DMS 273 (cell line): ENCODE data around the gene PMFBP1.

Source experiments
- DNase-seq: peaks from one replicate; lab custom pipeline; 2025; ENCODE audit not compliant: unreplicated experiment; lab: John Stamatoyannopoulos, UW

The PMFBP1 gene, protein sequence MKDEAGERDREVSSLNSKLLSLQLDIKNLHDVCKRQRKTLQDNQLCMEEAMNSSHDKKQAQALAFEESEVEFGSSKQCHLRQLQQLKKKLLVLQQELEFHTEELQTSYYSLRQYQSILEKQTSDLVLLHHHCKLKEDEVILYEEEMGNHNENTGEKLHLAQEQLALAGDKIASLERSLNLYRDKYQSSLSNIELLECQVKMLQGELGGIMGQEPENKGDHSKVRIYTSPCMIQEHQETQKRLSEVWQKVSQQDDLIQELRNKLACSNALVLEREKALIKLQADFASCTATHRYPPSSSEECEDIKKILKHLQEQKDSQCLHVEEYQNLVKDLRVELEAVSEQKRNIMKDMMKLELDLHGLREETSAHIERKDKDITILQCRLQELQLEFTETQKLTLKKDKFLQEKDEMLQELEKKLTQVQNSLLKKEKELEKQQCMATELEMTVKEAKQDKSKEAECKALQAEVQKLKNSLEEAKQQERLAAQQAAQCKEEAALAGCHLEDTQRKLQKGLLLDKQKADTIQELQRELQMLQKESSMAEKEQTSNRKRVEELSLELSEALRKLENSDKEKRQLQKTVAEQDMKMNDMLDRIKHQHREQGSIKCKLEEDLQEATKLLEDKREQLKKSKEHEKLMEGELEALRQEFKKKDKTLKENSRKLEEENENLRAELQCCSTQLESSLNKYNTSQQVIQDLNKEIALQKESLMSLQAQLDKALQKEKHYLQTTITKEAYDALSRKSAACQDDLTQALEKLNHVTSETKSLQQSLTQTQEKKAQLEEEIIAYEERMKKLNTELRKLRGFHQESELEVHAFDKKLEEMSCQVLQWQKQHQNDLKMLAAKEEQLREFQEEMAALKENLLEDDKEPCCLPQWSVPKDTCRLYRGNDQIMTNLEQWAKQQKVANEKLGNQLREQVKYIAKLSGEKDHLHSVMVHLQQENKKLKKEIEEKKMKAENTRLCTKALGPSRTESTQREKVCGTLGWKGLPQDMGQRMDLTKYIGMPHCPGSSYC

DNA sequence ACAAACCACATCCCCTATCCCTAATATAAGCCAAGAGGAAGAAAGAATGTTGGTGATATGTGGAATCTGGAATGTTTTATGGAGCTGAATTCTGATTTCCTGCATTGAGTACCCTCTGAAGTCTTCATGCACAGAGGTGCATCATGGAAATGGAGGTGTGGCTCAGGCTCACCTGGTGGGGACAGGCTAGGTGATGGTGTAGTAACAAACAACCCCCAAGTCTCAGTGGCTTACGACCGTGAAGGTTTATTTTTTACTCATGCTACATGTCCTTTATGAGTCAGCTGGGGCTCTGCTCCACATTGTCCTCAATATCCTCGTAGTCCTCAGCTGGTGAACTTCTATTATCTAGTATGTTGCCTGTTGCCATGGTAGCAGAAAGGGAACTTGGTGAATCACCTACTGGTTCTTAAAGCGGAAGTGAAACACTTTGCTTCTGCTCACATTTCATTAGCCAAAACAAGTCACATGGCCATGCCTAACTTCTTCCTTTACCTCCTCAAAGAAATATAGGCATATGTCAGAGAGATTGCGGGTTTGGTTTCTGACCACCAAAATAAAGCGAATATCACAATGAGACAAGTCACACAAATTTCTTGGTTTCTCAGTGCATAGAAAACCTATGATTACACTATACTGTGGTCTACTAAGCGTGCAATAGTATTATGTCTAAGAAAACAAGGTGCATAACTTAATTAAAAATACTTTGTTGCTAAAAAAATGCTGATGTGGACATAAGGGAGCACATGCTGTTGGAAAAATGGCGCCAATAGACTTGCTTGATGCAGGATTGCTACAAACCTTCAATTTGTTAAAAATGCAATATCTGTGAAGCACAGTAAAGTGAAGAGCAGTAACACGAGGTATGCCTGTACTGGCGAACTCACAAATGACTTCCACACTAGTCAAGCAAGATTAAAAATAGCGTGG is at the start of gene PMFBP1:
PMFBP1 (minus strand) TSS at position 51 of the 930 bp plus-strand sequence. CDS start 947 bp downstream, outside the sequence.
- DNase-seq, result peak; percentile 87

DNA sequence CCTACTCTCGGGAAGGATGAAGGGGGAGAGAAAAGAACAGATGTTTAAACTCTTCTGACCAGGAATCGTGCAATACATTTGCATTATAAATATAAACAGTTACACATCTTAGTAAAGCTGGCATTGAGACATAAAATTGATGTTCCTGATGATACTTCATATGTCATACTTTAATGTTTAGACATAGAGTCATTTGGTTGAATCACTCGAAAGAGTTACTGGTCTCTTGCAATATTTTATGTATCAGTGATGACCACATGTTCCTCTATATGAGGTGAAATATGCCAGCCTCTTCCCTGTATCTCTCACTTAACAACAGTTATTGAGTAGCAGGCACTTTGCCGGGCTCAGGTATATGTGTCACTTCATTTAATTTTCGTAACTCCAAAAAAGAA is 49.7 kb upstream of the PMFBP1 start:
- peak; percentile 51 for DNase-seq

DNA sequence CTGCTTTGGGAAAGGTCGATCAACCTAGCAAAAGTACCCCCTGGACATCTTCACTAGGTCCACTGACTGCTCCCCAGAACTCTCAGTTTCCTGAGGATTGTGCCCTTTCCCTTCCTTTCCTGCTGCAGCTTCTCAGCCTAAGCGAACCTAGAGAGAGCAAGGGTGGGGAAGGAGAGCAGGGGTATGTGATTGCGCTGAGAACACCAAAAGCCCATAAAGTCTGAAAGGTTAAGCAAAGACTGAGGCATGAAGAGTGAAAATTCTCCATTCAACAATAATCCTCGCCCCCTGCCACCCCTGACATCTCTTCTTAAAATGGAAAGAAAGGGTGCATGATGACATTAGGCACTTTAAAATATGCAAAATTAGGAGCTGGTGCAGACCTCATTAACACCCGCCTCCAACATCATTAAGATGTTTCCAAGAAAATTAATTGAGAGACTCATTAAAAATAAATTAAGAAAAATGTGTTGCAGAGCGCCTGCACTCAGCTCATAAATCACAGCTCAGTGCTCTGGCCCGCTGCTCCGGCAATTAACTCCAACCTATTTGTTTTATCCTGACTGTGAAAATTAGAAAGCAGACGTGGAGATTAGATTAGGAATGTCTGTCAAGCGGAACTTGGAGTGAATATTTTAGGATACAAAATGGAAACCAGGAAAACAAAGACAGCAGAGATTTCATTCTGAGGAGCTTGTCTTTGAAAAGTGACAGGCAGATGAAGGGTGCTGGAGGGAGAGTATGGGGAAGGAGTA is 49.1 kb upstream of the PMFBP1 start:
- DNase-seq, result peak; percentile 79

DNA sequence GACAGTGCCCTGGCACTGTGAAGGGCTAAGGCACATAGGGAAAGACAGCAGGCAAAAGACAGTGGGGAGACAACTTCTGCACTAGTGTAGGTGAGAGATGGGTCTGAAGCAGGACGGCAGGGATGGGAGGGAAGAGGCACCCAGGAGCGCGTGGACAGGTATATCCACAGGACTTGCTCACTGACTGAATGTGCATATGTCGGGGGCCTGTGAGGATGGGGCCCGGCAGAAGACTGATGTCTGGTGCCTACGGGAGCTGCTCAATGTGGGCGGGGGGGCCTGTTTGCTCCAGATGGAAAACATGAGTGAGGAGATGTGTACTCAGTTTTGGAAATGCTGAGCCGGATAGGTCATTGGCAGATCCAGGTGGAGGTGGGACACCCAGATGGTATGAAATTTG is 47.3 kb upstream of the PMFBP1 start:
- DNase-seq, result no peak

DNA sequence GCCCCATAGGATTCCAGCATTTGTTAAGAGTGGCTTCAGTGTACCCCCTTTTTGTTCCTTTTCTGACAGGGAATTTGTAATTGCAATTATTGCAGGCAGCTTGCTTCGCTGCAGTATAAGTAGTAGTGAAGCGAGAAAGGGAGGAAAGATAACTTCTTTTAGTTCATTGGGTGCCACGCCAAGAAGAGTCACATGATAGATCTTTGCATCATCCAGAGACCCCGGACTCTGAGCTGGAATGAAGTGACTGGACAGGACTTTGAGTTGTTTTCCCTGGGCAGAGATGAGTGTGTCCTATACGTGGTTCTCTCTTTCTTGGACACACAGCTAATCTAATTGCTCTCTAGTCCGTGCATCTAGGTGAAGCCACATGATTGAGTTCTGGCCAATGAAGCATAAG is 44.8 kb upstream of the PMFBP1 start:
- DNase-seq, result no peak

DNA sequence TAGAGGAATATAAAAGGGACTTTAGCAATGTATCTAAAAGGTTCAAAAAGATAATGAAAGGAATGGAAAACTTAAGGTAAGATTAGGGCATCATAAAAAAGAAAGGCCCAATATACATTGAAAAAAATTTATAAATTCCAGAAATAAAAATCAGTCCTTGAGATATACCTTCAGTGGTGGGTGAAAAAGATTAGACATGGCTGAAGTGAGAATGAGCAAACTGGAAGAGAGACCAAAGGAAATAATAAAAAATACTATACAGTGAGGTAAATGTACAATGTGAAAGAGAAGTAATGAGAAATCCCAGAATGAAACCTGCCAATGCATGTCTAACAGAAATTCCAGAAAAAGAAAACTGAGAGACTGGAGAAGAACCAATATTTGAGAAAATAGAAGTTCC is 42.9 kb upstream of the PMFBP1 start:
- no peak for DNase-seq

DNA sequence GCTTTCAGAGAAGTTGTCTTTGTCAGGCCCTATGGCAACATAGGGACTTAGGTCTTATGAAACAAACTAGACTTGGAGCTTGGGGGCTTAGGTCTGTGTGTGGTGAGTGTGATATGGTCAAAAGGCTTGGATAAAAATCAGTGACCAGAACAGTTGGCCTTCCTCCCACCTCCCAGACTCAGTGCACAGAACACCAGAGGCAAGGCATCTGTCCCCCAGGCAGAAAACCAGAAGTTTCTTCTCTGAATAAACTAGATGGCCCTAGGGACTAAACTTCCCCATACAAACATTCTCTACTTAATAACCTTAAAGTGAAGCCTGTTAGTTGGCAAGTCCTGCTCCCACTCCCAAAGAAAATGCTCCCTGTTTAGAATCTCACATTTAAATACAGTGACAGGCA is 39.2 kb upstream of the PMFBP1 start:
- DNase-seq, result peak; percentile 32

DNA sequence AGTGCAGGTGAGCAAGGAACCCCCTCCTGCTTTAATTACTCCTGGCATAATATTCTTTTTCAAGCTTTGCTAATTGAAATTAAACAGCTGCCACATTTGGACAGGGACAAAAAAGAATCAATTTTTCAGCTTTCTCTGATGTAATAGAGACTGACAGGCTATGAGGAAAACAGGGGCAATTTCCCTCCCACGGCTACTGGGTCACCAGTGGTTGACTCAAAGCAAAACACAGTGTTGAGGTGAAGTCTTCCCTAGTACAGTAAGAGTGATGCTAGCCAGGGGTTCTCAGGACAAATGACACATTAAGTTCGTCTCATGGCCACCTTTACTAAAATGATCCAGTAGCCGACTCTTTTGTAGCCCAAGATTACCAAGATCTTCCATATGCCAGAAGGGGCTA is 38.6 kb upstream of the PMFBP1 start:
- DNase-seq, result no peak

DNA sequence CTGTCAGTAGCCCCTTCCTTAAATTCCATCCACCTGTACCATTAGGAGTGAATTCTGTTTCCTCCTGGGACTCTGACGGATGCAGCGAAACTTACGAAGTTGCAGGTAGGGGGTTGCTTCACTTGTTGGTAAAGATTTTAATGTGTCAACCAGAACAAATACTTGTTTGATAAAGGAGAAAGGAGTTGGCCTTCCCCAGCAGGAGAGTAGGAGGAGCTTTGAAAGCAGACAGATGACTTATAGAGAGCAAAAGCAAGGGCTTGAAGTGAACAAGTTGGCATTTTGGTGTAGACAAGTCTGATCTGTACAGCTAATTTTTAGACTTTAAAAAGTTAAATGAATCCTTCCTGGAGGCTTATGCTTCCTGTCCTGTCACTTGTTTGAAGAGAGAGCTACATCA is 38.1 kb upstream of the PMFBP1 start:
- DNase-seq, result no peak

DNA sequence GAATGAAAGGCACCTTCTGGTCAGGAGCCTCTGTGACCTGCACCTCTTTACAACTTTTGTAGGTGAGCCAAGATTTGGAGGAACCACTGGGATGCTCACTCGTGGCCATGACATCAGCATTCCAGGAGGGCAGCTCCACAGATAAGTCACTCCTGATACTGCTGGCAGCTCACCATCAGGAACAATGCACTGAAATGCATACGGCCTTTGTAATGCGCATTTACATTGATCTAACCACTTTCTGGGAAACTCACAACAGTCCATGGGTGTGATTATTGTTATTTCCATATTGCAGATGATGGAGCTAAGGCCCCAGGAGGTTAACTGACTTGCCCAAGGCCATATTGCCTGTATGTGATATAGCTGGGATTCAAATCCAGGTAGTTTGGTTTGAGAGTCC is 34.3 kb upstream of the PMFBP1 start:
- no peak for DNase-seq

DNA sequence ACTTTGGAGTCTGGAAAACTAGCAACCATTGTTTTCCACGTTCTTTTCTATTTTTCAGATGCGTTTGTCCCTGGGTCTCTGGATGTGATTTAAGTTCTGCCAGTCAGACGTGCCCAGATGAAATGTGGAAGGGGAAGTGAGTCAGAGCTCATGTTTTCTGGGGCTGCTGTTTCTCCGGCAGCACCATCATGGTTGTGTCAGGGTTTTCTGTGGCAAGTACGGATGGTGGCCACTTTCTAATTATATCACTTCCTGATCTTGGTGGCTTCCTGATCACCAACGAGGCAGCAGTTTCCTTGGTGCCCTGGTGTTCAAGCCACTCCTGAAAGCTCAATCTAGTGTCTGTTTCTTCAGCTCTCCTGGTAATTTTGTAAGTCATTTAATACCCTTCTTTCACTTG is 31.4 kb upstream of the PMFBP1 start:
- DNase-seq, result no peak

DNA sequence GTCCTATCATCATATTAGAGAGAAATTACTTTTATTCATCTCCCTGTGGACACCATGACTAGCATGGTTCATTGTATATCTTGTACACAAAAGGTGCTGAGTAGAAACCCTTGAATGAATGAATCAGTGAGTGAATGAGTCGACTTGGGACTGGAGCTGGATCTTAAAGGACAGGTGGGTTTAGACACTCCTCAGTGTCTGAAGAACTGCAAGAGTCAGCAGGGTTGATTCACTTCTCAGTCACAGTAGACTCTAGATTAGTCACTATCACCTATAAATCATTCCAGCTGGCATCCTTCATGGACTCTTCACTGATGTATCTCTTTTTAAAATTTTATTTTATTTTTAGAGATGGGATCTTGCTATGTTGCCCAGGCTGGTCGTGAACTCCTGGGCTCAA is 30.1 kb upstream of the PMFBP1 start:
- no peak for DNase-seq

DNA sequence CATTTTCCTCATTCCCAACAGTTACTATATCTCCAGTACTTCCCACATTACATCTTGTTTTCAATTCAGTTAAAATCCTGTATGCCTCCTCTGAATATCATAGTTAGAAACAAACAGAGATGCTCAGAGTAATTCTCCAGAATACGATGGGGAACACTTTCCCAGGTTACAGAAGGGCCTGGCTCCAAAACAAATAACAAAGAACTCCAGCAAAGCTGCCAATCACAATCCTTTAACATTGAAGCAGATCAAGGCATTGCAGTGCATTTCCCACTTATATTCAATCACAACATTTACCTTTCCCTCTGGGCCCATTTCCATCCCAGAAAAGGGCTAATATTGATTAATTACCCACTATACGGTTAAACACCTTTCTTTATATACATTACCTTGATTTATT is 29.4 kb upstream of the PMFBP1 start:
- no peak for DNase-seq

DNA sequence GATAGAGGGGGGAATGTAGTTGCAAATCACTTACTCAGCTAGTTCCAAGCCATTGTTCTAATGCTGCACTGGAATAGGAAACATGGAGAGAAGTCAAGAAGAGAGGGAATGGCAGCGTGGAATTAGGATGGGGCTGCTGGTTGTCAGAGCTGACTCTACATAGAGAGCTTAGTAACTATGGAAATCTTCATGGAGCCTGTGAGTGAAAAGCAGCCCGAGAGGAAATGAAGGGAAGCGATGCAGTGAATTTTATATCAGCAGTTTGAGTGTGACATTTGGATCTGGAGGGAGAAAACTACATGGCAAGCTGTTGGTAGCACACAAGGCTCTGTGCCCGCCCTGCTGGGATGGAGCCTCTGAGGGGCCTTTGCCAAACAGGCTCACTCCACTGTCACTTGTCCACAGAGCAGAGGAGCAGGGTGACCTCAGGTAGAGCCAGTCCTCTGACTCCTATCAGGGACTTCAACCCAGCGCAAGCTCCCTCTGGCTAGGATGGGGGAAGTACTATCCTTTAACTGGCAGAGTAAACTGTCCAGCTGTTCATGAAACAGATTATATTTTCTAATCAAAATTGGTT is 27.9 kb upstream of the PMFBP1 start:
- no peak for DNase-seq

DNA sequence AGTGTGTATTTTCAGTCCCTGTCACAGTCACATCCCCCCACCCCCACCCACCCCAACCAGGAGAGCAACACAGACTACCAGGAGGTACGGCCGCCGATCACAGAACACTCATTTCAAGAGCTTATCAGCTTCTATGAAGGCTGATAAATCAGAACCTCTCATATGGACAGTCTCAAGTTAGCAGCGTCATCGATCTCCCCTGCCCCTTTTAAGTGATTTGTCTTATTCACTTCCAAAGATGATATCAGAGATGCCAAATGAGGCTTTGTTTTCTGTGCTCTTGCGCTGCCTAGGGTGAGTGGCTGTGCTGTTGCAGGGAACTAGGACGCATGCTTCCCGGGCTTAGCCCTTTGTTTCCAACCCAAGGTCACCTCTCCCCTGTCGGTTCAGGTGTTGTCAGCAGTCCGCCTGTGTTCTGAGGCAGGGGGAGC is 26.8 kb upstream of the PMFBP1 start:
- no peak for DNase-seq

DNA sequence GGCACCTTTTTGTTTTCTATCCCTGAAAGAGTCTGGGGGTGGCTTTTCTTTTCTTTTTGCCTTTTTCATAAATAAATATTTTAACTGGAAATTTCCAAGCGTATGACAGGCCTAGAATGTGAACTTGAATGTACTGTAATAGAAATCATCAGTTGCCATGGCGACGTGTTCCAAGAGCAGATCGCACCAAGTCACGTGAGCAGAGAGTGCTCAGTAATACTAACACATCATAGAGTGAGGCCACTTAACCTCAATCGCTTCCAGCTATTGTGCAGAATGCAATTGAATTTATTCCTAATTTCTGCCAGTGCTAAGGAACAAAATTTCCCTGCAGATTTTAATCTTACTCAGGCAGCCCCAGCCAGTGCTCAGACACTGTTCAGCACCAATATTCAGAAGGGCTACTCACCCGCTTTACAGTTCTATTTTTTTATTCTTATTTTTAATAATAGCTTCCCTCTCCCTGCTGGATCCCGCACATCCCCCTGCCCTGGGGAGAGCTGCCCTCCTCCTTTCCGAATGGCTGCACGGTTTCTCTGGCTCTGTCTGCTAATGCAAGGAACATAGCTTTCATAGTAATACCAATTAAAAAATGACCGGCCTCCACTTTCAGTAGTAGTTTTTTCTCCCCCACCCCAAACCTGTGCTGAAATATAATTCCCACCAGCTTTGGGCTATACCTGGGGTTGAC is 26.2 kb upstream of the PMFBP1 start:
- DNase-seq, result peak; percentile 76

DNA sequence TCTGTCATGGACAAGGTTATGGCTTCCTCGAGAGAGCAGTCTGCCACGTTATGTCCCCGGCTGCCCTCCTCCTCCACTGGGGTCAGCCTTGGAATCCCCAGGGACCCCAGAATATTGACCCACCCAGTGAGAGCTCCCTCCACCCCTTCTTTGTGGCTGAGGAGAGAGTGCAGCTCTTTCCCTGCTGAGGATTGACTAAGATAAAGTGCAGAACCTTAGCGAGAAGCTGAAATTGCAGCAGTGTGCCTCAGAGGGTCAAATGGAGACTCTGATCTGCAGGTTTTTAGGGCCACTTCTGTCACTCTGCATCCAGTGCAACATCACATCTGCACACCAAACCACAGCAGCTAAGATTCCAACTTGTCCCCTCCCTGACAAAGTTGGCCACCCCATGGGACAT is 25.6 kb upstream of the PMFBP1 start:
- DNase-seq, result no peak

DNA sequence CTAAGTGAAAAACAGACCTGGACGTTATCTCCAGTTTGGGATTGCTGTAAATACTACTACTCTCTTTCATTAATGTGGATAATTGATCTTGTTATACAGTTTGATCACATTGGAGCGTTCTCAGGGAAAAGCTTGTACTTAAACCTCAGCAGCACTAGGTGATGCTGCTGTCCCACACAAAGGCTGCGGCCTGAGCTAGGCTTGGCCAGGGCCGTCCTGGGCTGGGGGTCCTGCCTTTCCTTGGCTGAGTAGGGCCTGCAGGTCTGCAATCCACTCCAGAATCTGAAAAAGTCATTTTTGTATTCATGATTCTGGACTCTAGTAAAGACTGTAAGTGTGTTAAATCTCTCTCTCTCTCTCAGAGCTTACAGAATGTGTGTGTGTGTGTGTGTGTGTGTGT is 23.7 kb upstream of the PMFBP1 start:
- DNase-seq, result peak; percentile 62

DNA sequence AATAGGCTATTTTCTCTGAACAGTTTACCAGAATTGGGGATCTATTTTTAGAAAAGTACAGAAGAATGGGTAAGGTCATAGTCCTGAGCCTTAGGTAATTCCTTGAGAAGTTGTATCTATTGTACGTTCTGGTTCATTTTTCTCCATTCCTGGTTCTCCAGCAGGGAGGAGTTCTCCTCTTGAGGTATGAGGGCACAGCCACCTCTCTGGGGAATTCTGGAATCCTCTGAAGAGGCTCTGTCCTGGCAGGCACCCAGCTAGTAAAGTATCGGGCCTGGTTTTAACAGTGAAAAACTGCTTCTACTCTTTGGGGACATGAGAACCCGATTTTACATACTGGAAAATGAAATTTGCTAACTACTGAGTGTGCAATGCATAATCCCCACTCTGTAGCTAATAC is 19.6 kb upstream of the PMFBP1 start:
- DNase-seq, result peak; percentile 76
